MM.1S (cell line): ENCODE data around the gene CST9L.

Source experiments
- CTCF ChIP-seq: fragments of 300-600 bp; sonication (generic); IDR thresholded peaks from 2 replicates; pipeline ENCODE4 v1.5.1; 2016; ENCODE audit warnings: antibody characterized with exemption, low read length, mixed read lengths
- EZH2 ChIP-seq: fragments of 300-600 bp; sonication (generic); optimal IDR thresholded peaks from 2 replicates; pipeline ENCODE3; 2017; ENCODE audit warnings: low read depth, mild to moderate bottlenecking, antibody characterized with exemption, low read length, mixed read lengths
- EZH2phosphoT487 ChIP-seq: fragments of 300-600 bp; sonication (generic); IDR thresholded peaks from 2 replicates; pipeline ENCODE4 v1.6.1; 2018; ENCODE audit warnings: antibody characterized with exemption, low read length

DNA sequence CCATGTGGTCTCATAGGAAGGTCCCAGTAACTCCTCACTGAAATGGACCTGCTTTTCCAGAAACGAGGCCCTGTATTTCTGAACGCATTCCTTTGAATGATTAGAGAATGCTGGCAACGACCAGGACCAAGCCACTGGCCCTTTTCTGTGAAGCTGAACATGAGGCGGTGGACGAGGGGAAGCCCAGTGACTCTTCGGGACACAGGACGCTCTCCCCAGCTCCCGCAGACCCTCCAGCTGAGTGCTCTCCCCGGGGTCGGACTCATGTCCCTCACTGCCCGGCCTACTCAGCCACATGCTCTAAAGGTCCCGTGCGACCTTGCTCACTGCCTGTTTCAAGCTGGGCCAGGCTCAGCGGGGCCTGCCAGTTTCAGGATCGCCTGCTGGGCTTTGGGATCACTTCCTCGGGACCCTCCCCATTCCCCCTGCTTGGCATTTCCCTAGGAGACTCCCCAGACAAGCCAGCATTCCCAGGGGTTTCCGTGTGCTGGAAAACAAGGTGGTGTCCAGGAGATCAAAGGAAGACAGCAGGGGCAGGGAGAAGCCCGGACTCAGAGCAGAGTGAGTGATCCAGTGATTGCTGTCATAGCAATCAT is 40.1 kb upstream of the CST9L start:
- TF ChIP-seq CTCF (no peak), EZH2 (no peak), EZH2phosphoT487 (no peak)
